Spleen (tissue), 7 donors: Measurements from ENCODE around the gene ZNF662.

Source experiments
- POLR2AphosphoS5 ChIP-seq, 3 donors: sonication (generic); formaldehyde crosslinking; IDR thresholded peaks; one replicate each; pipeline ENCODE4 v1.5.1; 2017; ENCODE audit warnings: antibody characterized with exemption in 3 of 3
- TF ChIP-seq, protein P1 (sequence below), 11 experiments: fragments of 200-600 bp in 7 of 11; fragments of 450-650 bp in 4 of 11; sonication (generic) in 4 of 11; IDR thresholded peaks in 8 of 11; conservative IDR thresholded peaks in 3 of 11; 1 replicate in 7 of 11; 2 replicates in 4 of 11; pipeline versions ENCODE4 v1.4.0 to v1.8.0; 2016 to 2021; ENCODE audit warnings: antibody characterized with exemption in 11 of 11, inconsistent platforms in 4 of 11, mild to moderate bottlenecking in 1 of 11
- donor health status: DM: no; HTN: no; CAD: no; lungs with moderate emphysema.
- donor health status: DM: no; HTN: no; CAD: no.
- donor health status: DM: no; HTN: no; CAD: no.

DNA sequence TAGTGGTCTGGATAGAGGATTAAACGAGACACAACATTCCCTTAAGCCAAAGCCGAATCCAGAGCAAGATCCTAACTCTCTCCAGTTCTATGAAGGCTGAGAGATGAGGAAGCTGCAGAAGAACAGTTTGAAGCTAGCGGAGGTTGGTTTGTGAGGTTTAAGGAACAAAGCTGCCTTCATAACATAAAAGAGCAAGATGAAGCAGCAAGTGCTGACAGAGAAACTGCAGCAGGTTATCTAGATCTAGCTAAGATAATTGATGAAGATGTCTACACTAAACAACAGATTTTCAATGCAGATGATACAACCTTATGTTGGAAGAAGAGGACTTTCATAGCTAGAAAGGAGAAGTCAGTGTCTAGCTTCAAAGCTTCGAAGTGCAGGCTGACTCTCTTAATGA is 58.3 kb downstream of the ZNF662 start:
- TF ChIP-seq, protein P1, sequence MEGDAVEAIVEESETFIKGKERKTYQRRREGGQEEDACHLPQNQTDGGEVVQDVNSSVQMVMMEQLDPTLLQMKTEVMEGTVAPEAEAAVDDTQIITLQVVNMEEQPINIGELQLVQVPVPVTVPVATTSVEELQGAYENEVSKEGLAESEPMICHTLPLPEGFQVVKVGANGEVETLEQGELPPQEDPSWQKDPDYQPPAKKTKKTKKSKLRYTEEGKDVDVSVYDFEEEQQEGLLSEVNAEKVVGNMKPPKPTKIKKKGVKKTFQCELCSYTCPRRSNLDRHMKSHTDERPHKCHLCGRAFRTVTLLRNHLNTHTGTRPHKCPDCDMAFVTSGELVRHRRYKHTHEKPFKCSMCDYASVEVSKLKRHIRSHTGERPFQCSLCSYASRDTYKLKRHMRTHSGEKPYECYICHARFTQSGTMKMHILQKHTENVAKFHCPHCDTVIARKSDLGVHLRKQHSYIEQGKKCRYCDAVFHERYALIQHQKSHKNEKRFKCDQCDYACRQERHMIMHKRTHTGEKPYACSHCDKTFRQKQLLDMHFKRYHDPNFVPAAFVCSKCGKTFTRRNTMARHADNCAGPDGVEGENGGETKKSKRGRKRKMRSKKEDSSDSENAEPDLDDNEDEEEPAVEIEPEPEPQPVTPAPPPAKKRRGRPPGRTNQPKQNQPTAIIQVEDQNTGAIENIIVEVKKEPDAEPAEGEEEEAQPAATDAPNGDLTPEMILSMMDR (IDR thresholded peaks at IDR 0.05 in 8 of 11, conservative IDR thresholded peaks at IDR 0.05 in 3 of 11): no peak
- TF ChIP-seq POLR2AphosphoS5 (IDR thresholded peaks at IDR 0.05): no peak
